ENCODE data around the gene ARHGAP4. TPM values are rescaled to one million over a fixed set of nuclear protein-coding genes. Genes with fewer than 3 reads are reported as not detected.

Gene ARHGAP4
- total and polyA plus RNA-seq, 4 donors = 14.9 to 26.5 (median 23.2) TPM

DNA sequence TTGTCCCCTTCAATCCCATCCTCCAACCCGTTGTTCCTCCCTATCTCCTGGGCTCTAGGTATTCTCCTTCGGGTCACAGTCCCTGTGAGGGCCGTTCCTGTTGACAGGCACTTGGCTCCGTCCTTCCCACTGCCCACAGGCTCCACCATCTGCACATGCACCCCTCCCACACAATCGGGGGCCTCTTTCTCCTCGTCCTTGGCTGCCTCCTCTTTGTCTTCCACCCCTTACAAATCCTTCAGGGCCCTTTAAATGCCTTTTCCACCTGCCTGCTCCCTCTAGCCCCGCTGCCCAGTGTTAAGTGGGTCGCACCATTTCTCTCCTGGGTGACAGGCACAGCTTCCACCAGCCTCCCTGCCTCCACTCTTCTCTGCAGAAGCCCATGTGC, 24.3 kb downstream of the ARHGAP4 start:
- no peak for DNase-seq (ENCODE audit: low read depth in 4 of 6, low spot score in 6 of 6)
- Histone ChIP-seq H3K36me3 (ENCODE audit: control insufficient read depth, insufficient read depth, low read length) (peaks cover 4% of the 10 kb centered on the region), H3K27ac (ENCODE audit: low read depth, low read length) (no peak overlapping the region), H3K4me1 (ENCODE audit: control insufficient read depth, insufficient read depth, low read length) (peaks cover 26% of the 10 kb centered on the region), H3K9me3 (ENCODE audit: control insufficient read depth, insufficient read depth, low read length) (no peaks in the 10 kb centered on the region), H3K27me3 (ENCODE audit: control insufficient read depth, insufficient read depth, low read length) (no peaks in the 10 kb centered on the region), H3K4me3 (ENCODE audit: low read depth, low read length) (no peak overlapping the region)
- WGBS (ENCODE audit: insufficient coverage) = 45% methylated on average over 8 of the region's 8 CpGs

DNA sequence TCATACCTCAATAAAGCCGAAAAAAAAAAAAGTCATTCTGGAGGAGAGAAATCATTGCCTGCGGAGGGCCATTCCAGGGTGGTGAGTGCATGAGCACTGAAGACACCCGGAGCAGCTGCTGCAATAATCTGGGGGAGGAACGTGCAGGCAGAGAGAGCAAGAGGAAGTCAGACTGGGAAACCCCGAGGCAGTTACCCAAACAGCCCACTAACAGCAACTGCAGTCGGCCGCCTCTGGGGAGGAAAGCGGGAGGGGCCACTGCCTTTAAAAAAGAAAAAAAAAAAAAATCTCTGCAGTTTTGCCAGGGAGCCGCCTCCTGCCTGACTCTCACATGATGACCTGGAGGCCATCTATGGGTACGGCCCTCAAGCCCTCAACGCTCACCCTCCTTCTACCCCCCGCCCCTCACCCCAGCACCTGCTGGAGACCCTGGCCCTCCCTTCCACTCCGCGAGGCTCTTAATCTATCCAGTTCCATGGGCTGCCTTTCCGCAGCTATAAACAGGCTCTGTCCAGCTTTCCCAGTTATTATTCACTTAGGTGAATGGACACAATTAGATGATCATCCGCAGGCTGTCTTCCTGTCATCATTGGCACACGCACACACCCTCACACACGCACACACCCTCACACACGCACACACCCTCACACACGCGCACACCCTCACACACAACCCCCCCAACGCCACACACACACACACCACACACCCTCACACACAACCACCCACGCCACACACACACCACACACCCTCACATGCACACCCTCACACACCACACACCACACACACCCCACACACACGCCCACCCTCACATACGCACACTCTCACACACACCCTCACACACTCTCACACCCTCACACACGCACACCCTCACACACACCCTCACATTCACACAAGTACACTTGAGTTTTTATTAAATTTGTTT, 25.0 kb downstream of the ARHGAP4 start:
- 49% methylated on average over 20 of the region's 26 CpGs for WGBS (ENCODE audit: insufficient coverage)
- no peak overlapping the region for H3K4me3 ChIP-seq (ENCODE audit: low read depth, low read length)
- H3K27me3 ChIP-seq (ENCODE audit: control insufficient read depth, insufficient read depth, low read length) = no peaks in the 10 kb centered on the region
- H3K36me3 ChIP-seq (ENCODE audit: control insufficient read depth, insufficient read depth, low read length) = peaks cover 3% of the 10 kb centered on the region
- H3K4me1 ChIP-seq (ENCODE audit: control insufficient read depth, insufficient read depth, low read length) = peaks cover 26% of the 10 kb centered on the region
- no peak overlapping the region for H3K27ac ChIP-seq (ENCODE audit: low read depth, low read length)
- H3K9me3 ChIP-seq (ENCODE audit: control insufficient read depth, insufficient read depth, low read length) = peaks cover under 1% of the 10 kb centered on the region
- no peak for DNase-seq (ENCODE audit: low read depth in 4 of 6, low spot score in 6 of 6)

DNA sequence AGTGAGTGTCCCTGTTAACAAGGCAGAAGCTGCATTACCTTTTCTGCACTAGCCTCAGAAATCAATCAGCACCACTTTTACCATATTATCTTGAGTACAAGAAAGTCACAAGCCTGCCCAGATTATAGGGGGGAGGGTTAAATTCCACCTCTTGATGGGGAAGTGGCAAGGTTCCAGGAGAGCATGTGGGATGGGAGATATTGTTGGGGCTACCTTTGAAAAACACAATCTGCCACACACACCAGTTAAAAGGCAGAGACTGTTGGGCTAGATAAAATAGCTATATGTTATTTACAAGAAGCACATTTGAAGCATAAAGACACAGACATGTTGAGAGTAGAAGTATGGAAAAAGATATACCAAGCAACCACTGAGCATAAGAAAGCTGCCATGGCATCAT, 28.2 kb downstream of the ARHGAP4 start:
- Histone ChIP-seq H3K27me3 (ENCODE audit: control insufficient read depth, insufficient read depth, low read length) (no peaks in the 10 kb centered on the region), H3K27ac (ENCODE audit: low read depth, low read length) (no peak overlapping the region), H3K4me1 (ENCODE audit: control insufficient read depth, insufficient read depth, low read length) (peaks cover 19% of the 10 kb centered on the region), H3K4me3 (ENCODE audit: low read depth, low read length) (no peak overlapping the region), H3K9me3 (ENCODE audit: control insufficient read depth, insufficient read depth, low read length) (peaks cover 1% of the 10 kb centered on the region), H3K36me3 (ENCODE audit: control insufficient read depth, insufficient read depth, low read length) (no peaks in the 10 kb centered on the region)
- no peak for DNase-seq (ENCODE audit: low read depth in 4 of 6, low spot score in 6 of 6)

DNA sequence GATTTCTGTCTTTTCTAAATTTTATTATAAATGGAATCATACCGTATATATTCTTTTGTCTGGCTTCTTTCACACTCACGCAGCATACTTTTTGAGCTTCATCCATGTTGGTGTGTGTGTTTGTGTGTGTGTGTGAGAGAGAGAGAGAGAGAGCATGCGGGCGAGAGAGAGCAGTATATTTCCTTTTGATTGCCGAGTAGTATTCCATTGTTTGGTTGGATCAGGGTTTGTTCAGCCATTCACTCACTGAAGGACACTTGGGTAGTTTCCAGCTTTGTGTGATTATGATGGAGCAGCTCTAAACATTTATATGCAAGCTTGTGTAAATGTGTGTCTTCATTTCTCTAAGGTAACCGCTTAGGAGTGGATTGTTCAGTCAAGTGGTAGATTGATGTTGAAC, 36.9 kb downstream of the ARHGAP4 start:
- H3K27ac ChIP-seq (ENCODE audit: low read depth, low read length) = no peak overlapping the region
- WGBS (ENCODE audit: insufficient coverage) = 88% methylated on average over 4 of the region's 6 CpGs
- H3K36me3 ChIP-seq (ENCODE audit: control insufficient read depth, insufficient read depth, low read length) = peaks cover under 1% of the 10 kb centered on the region
- no peak overlapping the region for H3K4me3 ChIP-seq (ENCODE audit: low read depth, low read length)
- peaks cover 30% of the 10 kb centered on the region for H3K27me3 ChIP-seq (ENCODE audit: control insufficient read depth, insufficient read depth, low read length)
- no peaks in the 10 kb centered on the region for H3K9me3 ChIP-seq (ENCODE audit: control insufficient read depth, insufficient read depth, low read length)
- H3K4me1 ChIP-seq (ENCODE audit: control insufficient read depth, insufficient read depth, low read length) = peaks cover 21% of the 10 kb centered on the region
- no peak for DNase-seq (ENCODE audit: low read depth in 4 of 6, low spot score in 6 of 6)

DNA sequence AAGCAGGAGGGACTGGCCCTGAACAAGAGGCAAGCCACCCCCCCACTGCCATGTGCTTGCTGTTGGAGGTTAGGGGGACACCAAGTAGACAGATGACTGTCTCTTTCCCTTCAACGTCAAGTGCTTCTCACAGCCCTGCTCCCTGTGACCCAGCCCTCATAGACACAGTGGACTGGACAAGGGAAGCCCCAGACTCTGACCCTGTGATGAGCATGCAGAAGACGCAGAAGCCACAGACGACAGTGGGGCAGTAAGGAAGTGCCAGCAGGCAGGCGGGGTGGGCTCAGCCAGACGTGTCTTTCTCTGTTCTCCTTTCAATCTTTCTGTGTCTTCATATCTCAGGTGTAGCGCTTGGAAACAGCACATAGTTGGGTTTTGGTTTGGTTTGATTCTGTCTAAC, 37.7 kb downstream of the ARHGAP4 start:
- WGBS (ENCODE audit: insufficient coverage) = 51% methylated on average over 5 of the region's 6 CpGs
- Histone ChIP-seq H3K27ac (ENCODE audit: low read depth, low read length) (no peak overlapping the region), H3K36me3 (ENCODE audit: control insufficient read depth, insufficient read depth, low read length) (peaks cover 3% of the 10 kb centered on the region), H3K27me3 (ENCODE audit: control insufficient read depth, insufficient read depth, low read length) (peaks cover 33% of the 10 kb centered on the region), H3K4me3 (ENCODE audit: low read depth, low read length) (no peak overlapping the region), H3K4me1 (ENCODE audit: control insufficient read depth, insufficient read depth, low read length) (peaks cover 28% of the 10 kb centered on the region), H3K9me3 (ENCODE audit: control insufficient read depth, insufficient read depth, low read length) (no peaks in the 10 kb centered on the region)
- no peak for DNase-seq (ENCODE audit: low read depth in 4 of 6, low spot score in 6 of 6)

DNA sequence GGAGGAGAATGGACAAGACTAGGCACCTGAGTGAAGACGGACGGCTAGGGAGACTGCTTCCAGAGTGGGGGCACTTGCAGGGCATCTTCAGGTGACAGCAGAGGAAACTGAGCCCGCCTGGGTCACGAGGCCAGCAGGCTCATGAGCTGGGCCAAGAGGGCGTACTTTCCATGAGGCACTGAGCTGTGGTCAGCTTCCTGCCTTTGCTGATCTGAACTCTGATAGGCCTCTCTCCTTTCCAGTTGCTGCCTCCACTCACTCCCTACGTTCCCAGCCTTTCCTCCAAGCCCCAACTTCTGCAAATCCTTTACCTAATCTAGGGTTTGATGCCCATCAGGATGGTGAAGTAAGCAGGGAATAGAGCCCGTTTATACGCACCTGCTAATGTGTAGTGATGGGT, 38.7 kb downstream of the ARHGAP4 start:
- no peaks in the 10 kb centered on the region for H3K9me3 ChIP-seq (ENCODE audit: control insufficient read depth, insufficient read depth, low read length)
- H3K27me3 ChIP-seq (ENCODE audit: control insufficient read depth, insufficient read depth, low read length) = peaks cover 36% of the 10 kb centered on the region
- no peak overlapping the region for H3K27ac ChIP-seq (ENCODE audit: low read depth, low read length)
- DNase-seq (ENCODE audit: low read depth in 4 of 6, low spot score in 6 of 6) = no peak
- WGBS (ENCODE audit: insufficient coverage) = 72% methylated on average over 5 of the region's 8 CpGs
- no peak overlapping the region for H3K4me3 ChIP-seq (ENCODE audit: low read depth, low read length)
- H3K4me1 ChIP-seq (ENCODE audit: control insufficient read depth, insufficient read depth, low read length) = peaks cover 38% of the 10 kb centered on the region
- peaks cover 5% of the 10 kb centered on the region for H3K36me3 ChIP-seq (ENCODE audit: control insufficient read depth, insufficient read depth, low read length)

DNA sequence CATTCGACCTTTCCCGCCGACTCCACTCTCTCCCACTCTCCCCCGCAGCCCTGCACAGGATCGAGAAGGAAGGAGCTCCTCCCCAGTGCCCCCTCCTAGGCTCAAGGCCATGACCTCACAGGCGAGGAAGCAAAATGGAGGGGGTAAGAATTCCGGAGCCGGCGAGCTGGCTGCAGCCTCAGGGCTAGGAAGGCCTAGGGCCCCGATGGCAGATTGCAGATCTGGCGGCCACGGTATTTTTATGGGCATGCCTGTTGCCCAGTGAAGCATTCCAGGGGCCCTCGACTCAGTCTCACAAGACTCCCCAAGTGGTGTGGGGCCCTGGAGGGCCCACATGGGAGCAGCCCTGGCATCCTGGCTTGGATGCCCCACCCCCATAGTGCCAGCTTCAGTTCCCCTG, 39.1 kb downstream of the ARHGAP4 start:
- no peak for DNase-seq (ENCODE audit: low read depth in 4 of 6, low spot score in 6 of 6)
- Histone ChIP-seq H3K9me3 (ENCODE audit: control insufficient read depth, insufficient read depth, low read length) (no peaks in the 10 kb centered on the region), H3K27me3 (ENCODE audit: control insufficient read depth, insufficient read depth, low read length) (peaks cover 36% of the 10 kb centered on the region), H3K36me3 (ENCODE audit: control insufficient read depth, insufficient read depth, low read length) (peaks cover 6% of the 10 kb centered on the region), H3K4me1 (ENCODE audit: control insufficient read depth, insufficient read depth, low read length) (peaks cover 43% of the 10 kb centered on the region), H3K27ac (ENCODE audit: low read depth, low read length) (no peak overlapping the region), H3K4me3 (ENCODE audit: low read depth, low read length) (peak overlapping the region; percentile 33)
- WGBS (ENCODE audit: insufficient coverage) = 37% methylated on average over 11 of the region's 13 CpGs

DNA sequence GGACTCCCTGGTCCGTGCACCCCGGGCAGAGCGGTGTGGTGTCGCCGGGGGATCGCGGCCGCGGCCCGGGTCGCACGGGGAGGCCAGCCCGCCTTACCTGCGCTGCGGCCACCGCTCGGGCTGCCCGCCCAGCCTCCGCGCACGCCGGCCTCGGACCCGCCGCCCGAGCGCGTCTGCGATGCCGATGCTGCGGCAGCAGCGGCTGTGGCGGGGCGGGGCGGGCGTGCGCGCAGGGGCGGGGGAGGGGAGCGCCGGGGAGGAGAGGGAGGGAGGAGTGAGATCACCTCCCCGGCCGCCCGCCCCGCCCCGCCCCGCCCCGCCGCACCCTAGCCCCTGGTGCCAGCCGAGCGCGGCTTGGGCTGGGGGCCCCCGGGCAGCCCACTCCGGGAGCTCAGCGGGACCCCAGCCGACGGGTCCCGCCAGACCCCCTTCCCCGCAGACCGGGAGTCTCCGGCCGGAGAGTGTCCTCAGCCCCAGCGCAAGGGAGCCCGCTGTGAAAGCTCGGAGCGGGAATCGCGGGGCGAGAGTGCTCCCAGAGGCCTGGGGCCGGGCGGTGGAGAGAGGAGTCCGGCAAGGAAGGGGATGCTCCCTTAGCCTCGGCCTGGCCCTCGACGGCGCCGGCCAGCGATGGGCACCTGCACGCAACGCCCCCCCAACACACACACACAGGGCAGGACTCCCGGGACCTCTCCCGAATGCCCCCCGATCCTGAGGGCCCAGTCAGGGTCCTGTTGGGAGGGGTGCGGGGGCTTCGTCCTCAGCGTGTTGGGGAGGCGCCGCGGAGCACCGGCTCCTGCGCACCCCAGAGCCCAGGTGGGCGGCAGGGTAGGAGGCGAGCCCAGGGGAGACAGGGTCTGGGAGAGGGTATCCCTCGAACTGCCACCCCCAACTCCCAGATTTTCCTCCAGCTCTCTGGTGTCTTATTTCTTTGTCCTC, 39.8 kb downstream of the ARHGAP4 start, which contains the start of gene L1CAM:
L1CAM (minus strand) TSS at position 206 of the 936 bp plus-strand sequence. CDS start 10,337 bp downstream, outside the sequence.
- peaks cover 49% of the 10 kb centered on the region for H3K4me1 ChIP-seq (ENCODE audit: control insufficient read depth, insufficient read depth, low read length)
- peaks cover 9% of the 10 kb centered on the region for H3K36me3 ChIP-seq (ENCODE audit: control insufficient read depth, insufficient read depth, low read length)
- H3K27me3 ChIP-seq (ENCODE audit: control insufficient read depth, insufficient read depth, low read length) = peaks cover 36% of the 10 kb centered on the region
- H3K27ac ChIP-seq (ENCODE audit: low read depth, low read length) = peak within 1 kb of the TSS; percentile 54
- peak in 1 of 6 donors; percentile 66 for DNase-seq (ENCODE audit: low read depth in 4 of 6, low spot score in 6 of 6)
- 16% methylated on average over 56 of the region's 94 CpGs for WGBS (ENCODE audit: insufficient coverage)
- H3K4me3 ChIP-seq (ENCODE audit: low read depth, low read length) = peak within 1 kb of the TSS; percentile 52
- no peaks in the 10 kb centered on the region for H3K9me3 ChIP-seq (ENCODE audit: control insufficient read depth, insufficient read depth, low read length)

DNA sequence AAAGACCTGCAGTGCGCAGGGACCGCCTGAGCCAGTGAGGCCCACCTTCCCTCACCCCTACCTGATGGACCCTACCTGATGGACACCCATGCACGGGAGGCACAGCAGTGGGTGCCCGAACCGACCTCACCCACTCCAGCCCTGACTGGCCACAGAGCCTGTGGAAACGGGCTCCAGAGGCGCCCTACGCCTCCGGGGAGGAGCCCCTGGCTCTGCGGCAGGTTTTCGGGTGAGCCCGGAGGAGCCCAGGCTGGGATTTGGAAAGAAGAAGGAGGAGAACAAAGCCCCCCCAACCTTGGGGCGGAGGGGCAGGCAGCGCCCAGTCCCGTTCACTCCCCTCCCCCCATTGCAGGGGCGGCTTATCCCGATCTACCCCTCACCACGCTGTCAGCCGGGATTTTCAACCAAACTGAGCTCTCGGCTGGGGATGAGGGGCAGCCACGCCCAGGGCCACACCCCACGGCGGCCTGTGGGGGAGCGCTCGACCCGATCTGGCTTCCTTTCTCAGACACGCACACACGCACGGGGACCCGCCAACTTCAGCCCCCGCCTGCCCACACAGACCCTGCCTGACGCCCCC, 40.8 kb downstream of the ARHGAP4 start:
- peak overlapping the region; percentile 52 for H3K4me3 ChIP-seq (ENCODE audit: low read depth, low read length)
- 12% methylated on average over 28 of the region's 32 CpGs for WGBS (ENCODE audit: insufficient coverage)
- no peak for DNase-seq (ENCODE audit: low read depth in 4 of 6, low spot score in 6 of 6)
- peaks cover 14% of the 10 kb centered on the region for H3K36me3 ChIP-seq (ENCODE audit: control insufficient read depth, insufficient read depth, low read length)
- H3K27me3 ChIP-seq (ENCODE audit: control insufficient read depth, insufficient read depth, low read length) = peaks cover 36% of the 10 kb centered on the region
- peaks cover 59% of the 10 kb centered on the region for H3K4me1 ChIP-seq (ENCODE audit: control insufficient read depth, insufficient read depth, low read length)
- H3K27ac ChIP-seq (ENCODE audit: low read depth, low read length) = peak overlapping the region; percentile 54
- H3K9me3 ChIP-seq (ENCODE audit: control insufficient read depth, insufficient read depth, low read length) = no peaks in the 10 kb centered on the region

All from spinal cord (tissue), 10 donors.